C1 segment of cervical spinal cord (tissue), 14 donors: Measurements from ENCODE around the gene EHD2.

Experiments used
- DNase-seq, 14 donors: peaks; one replicate each; lab custom pipeline; 2025; lab: John Stamatoyannopoulos, UW

The EHD2 gene

GRCh38 chr19:47691090-47691489, 22.1 kb upstream of the EHD2 start:
- DNase-seq = no peak

GRCh38 chr19:47691782-47692181, 21.4 kb upstream of the EHD2 start:
- DNase-seq = no peak

- no peak for DNase-seq
These were observed 19.7 kb upstream of the EHD2 start for GRCh38 chr19:47693489-47693888.

DNA sequence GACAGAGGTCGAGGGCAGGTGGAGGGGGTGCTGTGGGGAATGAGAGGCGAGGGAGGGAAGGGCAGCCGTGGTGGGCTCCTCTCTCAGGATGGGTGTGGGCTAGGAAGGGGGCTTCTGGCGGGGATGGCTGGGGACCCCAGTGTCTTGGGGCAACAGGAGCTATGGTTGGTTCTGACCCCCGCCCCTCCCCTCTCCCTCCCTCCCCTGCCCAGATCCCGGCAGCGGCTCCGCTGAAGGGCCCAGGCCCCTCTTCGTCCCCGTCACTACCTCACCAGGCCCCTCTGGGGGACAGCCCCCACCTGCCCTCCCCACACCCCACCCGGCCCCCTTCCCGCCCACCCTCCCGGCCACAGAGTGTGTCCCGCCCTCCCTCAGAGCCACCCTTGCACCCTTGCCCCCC, 19.3 kb upstream of the EHD2 start:
- DNase-seq = no peak

GRCh38 chr19:47694466-47695273, 18.6 kb upstream of the EHD2 start:
- no peak for DNase-seq

DNA sequence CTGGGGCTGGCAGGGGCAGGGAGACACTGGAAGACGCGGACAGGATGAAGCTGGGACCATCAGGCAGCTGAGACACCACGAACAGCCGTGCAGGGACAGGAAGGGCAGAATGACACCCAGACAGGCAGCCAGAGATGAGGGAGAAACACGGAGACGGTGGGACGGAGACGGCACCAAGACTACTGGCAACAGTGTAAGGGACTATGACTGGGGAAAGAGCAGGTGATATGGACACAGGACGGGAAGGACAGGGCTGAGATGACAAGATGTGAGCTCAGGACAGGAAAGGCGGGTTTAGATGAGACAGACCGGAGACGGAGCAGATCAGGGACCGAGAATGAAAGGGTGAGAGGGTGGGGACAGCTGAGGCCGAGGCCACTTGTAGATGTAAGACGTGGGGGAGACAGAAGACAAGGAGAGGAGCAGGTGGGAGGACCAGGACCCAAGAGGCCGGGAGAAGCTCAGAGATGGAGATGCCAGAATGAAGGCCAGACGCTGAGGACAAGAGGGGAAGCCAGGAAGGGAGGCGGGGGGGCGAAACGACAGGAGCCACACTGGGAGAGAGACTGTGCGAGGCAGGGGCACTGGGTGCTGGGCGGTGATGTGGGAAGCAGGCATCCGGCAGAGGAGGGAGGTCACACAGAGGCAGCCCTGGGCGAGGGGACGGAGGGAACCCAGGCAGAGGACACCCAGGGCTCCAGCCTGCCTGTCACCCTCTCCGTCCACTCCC, 17.5 kb upstream of the EHD2 start:
- DNase-seq = no peak

DNA sequence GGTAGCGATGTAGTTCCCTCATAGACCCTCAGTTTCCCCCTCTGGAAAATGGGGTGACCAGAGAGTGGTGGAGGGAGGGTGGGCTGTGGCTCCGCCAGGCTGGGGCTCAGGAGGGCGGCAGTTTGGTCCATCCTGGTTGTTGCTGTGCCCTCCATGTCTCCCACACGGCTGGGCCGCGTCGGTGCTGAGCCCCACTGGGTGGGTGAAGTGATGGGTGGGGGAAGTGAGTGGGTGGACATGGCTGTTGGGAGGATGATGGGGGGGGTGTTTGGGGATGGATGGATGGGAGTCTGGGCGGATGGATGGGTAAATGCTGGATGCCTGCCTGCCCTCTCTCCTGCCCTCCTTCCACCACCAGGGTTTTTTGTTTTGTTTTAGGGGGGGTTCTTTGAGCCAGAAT, 16.6 kb upstream of the EHD2 start:
- no peak for DNase-seq

DNA sequence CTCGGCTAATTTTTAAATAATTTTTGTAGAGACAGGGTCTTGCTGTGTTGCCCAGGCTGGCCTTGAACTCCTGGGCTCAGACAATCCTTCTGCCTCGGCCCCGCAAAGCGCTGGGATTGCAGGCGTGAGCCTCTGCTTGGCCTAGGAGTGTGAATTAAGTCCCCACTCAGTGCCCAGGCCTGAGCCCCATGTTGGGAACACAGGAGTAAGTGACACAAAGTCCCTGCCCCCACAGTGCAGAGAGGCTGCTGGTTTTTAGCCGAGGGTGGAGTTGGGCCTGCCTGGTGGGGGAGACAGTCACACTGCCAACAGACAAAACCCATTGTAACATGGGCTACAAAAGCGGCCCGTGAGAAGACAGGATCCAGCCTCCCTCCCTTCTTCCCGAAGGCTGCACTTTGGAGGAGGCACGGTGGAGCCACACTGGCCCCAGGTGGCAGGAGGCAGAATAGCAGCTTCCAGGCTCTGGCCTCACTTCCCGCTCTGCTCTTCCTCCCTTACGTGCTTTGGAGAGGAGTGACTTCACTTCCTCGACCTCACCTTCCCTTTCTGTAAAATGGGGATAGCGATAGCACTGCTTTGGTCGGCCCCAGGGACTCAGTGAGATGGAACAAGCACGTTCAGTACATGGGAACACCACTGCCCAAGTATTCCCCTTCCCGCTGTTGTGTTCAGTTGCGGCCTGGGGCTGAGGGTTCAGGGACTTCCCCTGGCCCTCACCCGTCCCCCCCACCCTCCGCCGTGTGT, 15.2 kb upstream of the EHD2 start:
- peak in 13 of 14 donors; percentile 27 to 81 (median 64) for DNase-seq

- DNase-seq = no peak
These were observed 14.4 kb upstream of the EHD2 start for GRCh38 chr19:47698631-47699359.

DNA sequence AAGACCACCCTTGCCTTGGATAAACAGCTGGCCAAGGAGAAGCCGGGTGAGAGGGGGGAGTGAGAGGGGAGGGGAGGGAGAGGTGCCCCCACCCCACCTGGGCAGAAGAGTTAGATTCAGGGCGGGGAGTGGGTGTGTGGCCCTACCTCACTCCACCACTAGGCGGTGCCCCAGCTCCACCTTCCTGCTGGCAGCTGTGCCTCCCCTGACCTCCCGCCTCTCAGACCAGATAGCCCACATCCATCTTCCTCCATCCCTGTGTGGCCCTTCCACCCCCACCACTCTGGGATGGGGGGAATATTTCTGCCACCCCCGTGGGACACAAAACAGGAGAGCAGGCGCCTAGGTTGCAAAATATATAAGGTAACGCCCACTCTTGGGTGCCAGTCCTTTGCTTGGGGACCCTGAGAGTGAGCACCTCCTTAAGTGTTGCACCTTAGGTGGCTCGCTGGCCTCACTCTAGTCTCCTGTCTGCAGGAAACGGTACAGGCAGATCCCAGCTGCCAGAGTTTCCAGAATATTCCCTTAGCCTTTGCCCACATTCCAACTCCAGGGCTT, 13.8 kb upstream of the EHD2 start:
- peak in 4 of 14 donors; percentile 4 to 25 (median 16) for DNase-seq

DNA sequence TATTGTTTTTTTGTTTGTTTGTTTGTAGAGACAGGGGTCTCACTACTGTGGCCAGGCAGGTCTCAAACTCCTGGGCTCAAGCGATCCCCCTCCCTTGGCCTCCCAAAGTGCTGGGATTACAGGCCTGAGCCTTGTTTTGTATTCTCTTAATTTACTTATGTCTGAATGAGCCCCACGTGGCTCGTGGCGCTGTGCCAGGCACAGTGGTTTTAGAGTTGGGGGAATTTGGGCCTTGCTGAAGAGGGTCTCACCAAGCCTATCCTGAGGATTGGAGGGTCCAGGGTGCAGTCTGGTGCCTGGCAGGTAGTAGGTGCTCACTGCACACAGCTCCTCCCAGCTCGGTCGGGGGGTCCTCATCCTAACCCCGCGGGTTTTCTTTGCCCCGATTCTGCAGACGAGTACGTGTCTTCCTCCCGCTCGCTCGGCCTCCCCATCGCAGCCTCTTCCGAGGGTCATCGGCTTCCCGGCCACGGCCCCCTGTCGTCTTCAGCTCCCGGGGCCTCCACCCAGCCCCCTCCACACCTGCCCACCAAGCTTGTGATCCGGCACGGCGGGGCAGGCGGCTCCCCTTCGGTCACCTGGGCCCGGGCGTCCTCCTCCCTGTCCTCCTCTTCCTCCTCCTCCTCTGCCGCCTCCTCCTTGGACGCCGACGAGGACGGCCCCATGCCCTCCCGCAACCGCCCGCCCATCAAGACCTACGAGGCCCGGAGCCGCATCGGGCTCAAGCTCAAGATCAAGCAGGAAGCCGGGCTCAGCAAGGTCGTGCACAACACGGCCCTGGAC, 12.1 kb upstream of the EHD2 start:
- no peak for DNase-seq

DNA sequence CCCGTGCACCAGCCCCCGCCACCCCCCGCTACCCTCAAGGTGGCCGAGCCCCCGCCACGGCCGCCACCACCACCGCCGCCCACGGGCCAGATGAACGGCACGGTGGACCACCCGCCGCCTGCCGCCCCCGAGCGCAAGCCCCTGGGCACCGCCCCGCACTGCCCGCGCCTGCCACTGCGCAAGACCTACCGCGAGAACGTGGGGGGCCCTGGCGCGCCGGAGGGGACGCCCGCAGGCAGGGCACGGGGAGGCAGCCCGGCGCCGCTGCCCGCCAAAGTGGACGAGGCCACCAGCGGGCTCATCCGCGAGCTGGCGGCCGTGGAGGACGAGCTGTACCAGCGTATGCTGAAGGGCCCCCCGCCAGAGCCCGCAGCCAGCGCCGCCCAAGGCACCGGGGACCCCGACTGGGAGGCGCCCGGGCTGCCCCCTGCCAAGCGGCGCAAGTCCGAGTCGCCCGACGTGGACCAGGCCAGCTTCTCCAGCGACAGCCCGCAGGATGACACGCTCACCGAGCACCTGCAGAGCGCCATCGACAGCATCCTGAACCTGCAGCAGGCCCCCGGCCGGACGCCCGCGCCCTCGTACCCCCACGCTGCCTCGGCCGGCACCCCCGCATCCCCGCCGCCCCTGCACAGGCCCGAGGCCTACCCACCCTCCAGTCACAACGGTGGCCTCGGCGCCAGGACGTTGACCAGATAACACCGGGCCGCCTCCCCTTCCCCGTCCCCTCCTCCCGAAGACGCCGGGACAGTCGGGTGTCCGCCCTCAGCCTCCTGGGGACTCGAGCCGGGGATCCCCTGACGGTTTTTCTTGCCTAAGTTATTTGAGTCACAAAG, 11.3 kb upstream of the EHD2 start:
- DNase-seq = no peak

- no peak for DNase-seq
These were observed 10.6 kb upstream of the EHD2 start for GRCh38 chr19:47702671-47703070.

- no peak for DNase-seq
These were observed 9.9 kb upstream of the EHD2 start for GRCh38 chr19:47703301-47703700.

GRCh38 chr19:47704024-47704423, 9.2 kb upstream of the EHD2 start:
- no peak for DNase-seq

DNA sequence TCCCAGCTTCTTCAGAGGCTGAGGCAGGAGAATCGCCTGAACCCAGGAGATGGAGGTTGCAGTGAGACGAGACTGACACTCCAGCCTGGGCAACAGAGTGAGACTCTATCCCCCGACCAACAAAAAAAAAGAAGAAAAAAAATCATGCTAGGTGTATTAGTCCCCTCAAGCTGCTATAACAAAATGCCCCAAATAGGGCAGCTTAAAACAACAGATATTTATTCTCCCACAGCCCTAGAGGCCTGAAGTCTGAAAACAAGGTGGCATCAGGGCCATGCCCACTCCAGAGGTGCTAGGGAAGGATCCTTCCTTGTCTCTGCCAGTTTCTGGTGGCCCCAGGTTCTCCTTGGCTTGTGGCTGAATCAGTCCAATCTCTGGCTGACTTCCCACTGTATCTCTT, 8.6 kb upstream of the EHD2 start:
- no peak for DNase-seq

DNA sequence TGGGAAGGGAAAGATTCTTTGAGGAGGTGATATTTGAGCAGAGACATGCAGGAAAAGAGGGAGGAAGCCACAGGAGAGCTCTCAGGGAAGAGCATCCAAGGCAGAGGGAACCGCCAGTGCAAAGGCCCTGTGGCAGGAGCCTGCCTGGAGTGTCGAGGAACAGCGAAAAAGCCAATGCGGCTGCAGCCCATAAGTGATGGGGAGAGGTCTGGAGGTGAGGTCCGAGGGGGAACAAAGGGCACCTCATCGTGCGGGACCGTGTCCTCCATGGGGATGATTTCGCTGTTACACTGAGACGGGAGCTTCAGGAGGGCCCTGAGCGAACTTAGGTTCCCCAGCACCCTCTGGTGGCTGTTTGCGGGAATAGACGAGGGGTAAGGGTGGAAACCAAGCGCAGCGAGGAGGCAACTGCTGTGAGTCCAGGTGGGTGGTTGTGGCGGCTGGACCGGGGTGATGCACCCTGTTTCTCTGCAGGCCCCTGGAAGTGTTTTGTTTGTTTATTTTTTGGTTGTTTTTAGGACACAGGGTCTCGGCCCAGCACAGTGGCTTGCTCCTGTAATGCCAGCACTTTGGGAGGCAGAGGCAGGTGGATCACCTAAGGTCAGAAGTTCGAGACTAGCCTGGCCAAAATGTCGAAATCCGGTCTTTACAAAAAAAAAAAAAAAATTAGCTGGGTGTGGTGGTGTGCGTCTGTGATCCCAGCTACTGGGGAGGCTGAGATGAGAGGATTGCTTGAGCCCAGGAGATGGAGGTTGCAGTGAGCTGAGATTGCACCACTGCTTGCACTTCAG, 5.9 kb upstream of the EHD2 start:
- DNase-seq = peak in 8 of 14 donors; percentile 9 to 43 (median 20)

- no peak for DNase-seq
These were observed 1.5 kb upstream of the EHD2 start for GRCh38 chr19:47711652-47712242.
